HepG2 (cell line): Measurements from ENCODE around the gene ATP6V1D. TPM values are rescaled to one million over a fixed set of nuclear protein-coding genes. Genes with fewer than 3 reads are reported as not detected.

Source experiments
- ATAC-seq: fragments of 200-7000 bp; cut with Tn5 transposase; 3 replicates; pipeline ENCODE4 v1.9.1; 2020; ENCODE audit warnings: mild to moderate bottlenecking, moderate library complexity
- BruUV-seq: library from RNA; stranded (reverse); fragments of 400-500 nt; replicated peaks from 2 replicates; lab custom pipeline; 2021; lab: Mats Ljungman, UMichigan
- CTCF ChIA-PET: fragments of 300-600 bp; formaldehyde crosslinking; extraction: SDS; loops from one replicate; lab custom pipeline; 2021; ENCODE audit warnings: low total read pairs, inconsistent platforms, low intra/inter-chr PET ratio; lab: Yijun Ruan, JAX
- POLR2A ChIA-PET: fragments of 350-600 bp; sonication (Branson Sonifier 250); formaldehyde crosslinking; loops from one replicate; lab custom pipeline; 2020; ENCODE audit warnings: antibody characterized with exemption, inconsistent platforms; lab: Yijun Ruan, JAX
- DNase-seq: peaks from one replicate; pipeline ENCODE4 v3.0.0-alpha.2; 2015; ENCODE audit warnings: low spot score
- FAIRE-seq: peaks from 3 replicates; lab custom pipeline; 2011; peaks lifted over from hg19 to GRCh38; lab: Jason Lieb, UNC
- H2AFZ ChIP-seq: one replicate; pipeline ENCODE4 v1.6.1; 2011; ENCODE audit warnings: low read length, inconsistent platforms
- H3K27ac ChIP-seq: fragments of 300-600 bp; 3 replicates; pipeline ENCODE4 v1.8.0; 2011; ENCODE audit warnings: mixed run types, mild to moderate bottlenecking, mixed read lengths, low read length, inconsistent platforms; ENCODE audit not compliant: insufficient read depth; ENCODE audit errors: extremely low read length
- H3K27me3 ChIP-seq, 2 experiments: fragments of 200-600 bp in 1 of 2; 2 replicates in 1 of 2; 3 replicates in 1 of 2; pipeline versions ENCODE4 v1.6.0 to v1.8.0; 2011; ENCODE audit warnings: low read length in 2 of 2, mild to moderate bottlenecking in 2 of 2, moderate library complexity in 2 of 2, inconsistent platforms in 1 of 2; ENCODE audit not compliant: insufficient read depth in 2 of 2, control insufficient read depth in 1 of 2
- H3K36me3 ChIP-seq, 2 experiments: fragments of 200-600 bp in 1 of 2; replicated peaks in 1 of 2; 2 replicates in 1 of 2; 3 replicates in 1 of 2; pipeline versions ENCODE4 v1.5.1 to v1.8.0; 2011; ENCODE audit warnings: low read length in 2 of 2, inconsistent platforms in 1 of 2; ENCODE audit not compliant: insufficient read depth in 2 of 2, control insufficient read depth in 1 of 2
- H3K4me1 ChIP-seq: 2 replicates; pipeline ENCODE4 v1.5.1; 2012; ENCODE audit warnings: low read length, inconsistent platforms; ENCODE audit not compliant: insufficient read depth
- H3K4me2 ChIP-seq: 2 replicates; pipeline ENCODE4 v1.6.0; 2011; ENCODE audit warnings: low read depth, low read length, inconsistent platforms
- H3K4me3 ChIP-seq, 3 experiments: fragments of 200-600 bp in 1 of 3; sonication (generic), shearing (Covaris generic) in 1 of 3; replicated peaks in 1 of 3; 2 replicates each; pipeline ENCODE4 v1.5.1; 2011 to 2016; ENCODE audit warnings: low read length in 3 of 3, inconsistent platforms in 2 of 3, low read depth in 2 of 3, mild to moderate bottlenecking in 2 of 3, control low read depth in 1 of 3, mixed read lengths in 1 of 3; ENCODE audit not compliant: insufficient read depth in 1 of 3
- H3K79me2 ChIP-seq: one replicate; pipeline ENCODE4 v1.6.1; 2011; ENCODE audit warnings: low read length, inconsistent platforms; ENCODE audit not compliant: insufficient read depth
- H3K9ac ChIP-seq: 2 replicates; pipeline ENCODE4 v1.6.0; 2011; ENCODE audit warnings: mild to moderate bottlenecking, low read depth, low read length, inconsistent platforms; ENCODE audit not compliant: insufficient read depth
- H3K9me3 ChIP-seq: 2 replicates; pipeline ENCODE4 v1.5.1; 2012; ENCODE audit warnings: mild to moderate bottlenecking, low read length
- H4K20me1 ChIP-seq: 2 replicates; pipeline ENCODE4 v1.6.0; 2011; ENCODE audit warnings: inconsistent platforms, mild to moderate bottlenecking, low read length, moderate library complexity; ENCODE audit not compliant: insufficient read depth
- CTCF ChIP-seq: sonication (generic); formaldehyde crosslinking; IDR thresholded peaks from 2 replicates; pipeline ENCODE4 v1.5.0; 2020; ENCODE audit warnings: mild to moderate bottlenecking, missing genetic modification reagents, moderate library complexity
- DBP ChIP-seq: sonication (generic); formaldehyde crosslinking; IDR thresholded peaks from 2 replicates; pipeline ENCODE4 v1.4.0; 2020; ENCODE audit warnings: missing genetic modification reagents; ENCODE audit errors: not compliant biosample characterization
- ELF3 ChIP-seq: IDR thresholded peaks from 2 replicates; pipeline ENCODE4 v1.6.1; 2016; ENCODE audit warnings: missing genetic modification reagents, missing compliant biosample characterization
- JDP2 ChIP-seq: sonication (generic); formaldehyde crosslinking; IDR thresholded peaks from 2 replicates; pipeline ENCODE4 v1.8.1; 2022; ENCODE audit warnings: missing genetic modification reagents, borderline replicate concordance
- RFXAP ChIP-seq: sonication (generic); formaldehyde crosslinking; IDR thresholded peaks from 2 replicates; pipeline ENCODE4 v1.4.0; 2020; ENCODE audit warnings: missing genetic modification reagents, borderline replicate concordance
- SATB2 ChIP-seq: sonication (generic); formaldehyde crosslinking; IDR thresholded peaks from 2 replicates; pipeline ENCODE4 v1.5.0; 2020; ENCODE audit warnings: missing genetic modification reagents
- STAG1 ChIP-seq: sonication (generic); formaldehyde crosslinking; IDR thresholded peaks from 2 replicates; pipeline ENCODE4 v1.4.0; 2020; ENCODE audit warnings: missing genetic modification reagents
- USF2 ChIP-seq, 2 experiments: sonication (generic) in 1 of 2; formaldehyde crosslinking in 1 of 2; IDR thresholded peaks; 2 replicates each; pipeline versions ENCODE4 v1.5.1 to v1.6.1; 2011 to 2020; ENCODE audit warnings: borderline replicate concordance in 1 of 2, low read depth in 1 of 2, low read length in 1 of 2, mild to moderate bottlenecking in 1 of 2, missing genetic modification reagents in 1 of 2, moderate library complexity in 1 of 2
- YEATS2 ChIP-seq: sonication (generic); formaldehyde crosslinking; IDR thresholded peaks from 2 replicates; pipeline ENCODE4 v1.4.0; 2020; ENCODE audit warnings: missing genetic modification reagents, borderline replicate concordance
- ZBTB4 ChIP-seq: sonication (generic); formaldehyde crosslinking; IDR thresholded peaks from 2 replicates; pipeline ENCODE4 v1.4.0; 2020; ENCODE audit warnings: missing genetic modification reagents, mild to moderate bottlenecking, borderline replicate concordance
- ZNF18 ChIP-seq: sonication (generic); formaldehyde crosslinking; IDR thresholded peaks from 2 replicates; pipeline ENCODE4 v1.8.0; 2022; ENCODE audit warnings: mild to moderate bottlenecking, missing genetic modification reagents; ENCODE audit not compliant: insufficient replicate concordance
- ZNF747 ChIP-seq: sonication (generic); formaldehyde crosslinking; IDR thresholded peaks from 2 replicates; pipeline ENCODE4 v1.8.1; 2023; ENCODE audit warnings: missing genetic modification reagents, mild to moderate bottlenecking, borderline replicate concordance
- ZSCAN20 ChIP-seq: sonication (generic); formaldehyde crosslinking; IDR thresholded peaks from 2 replicates; pipeline ENCODE4 v1.4.0; 2020; ENCODE audit warnings: missing genetic modification reagents, mild to moderate bottlenecking, borderline replicate concordance
- WGBS: methylation state at CpG from one replicate; pipeline ENCODE4 v1.1.6; 2017; ENCODE audit warnings: low lambda C conversion rate; 5-methylcytosine and 5-hydroxymethylcytosine counted together
- in situ Hi-C: cut with HindIII; loops from 2 replicates; pipeline ENCODE4 v1.10.0; 2017; ENCODE audit warnings: low pct_unique_long_range_greater_than_20kb; ENCODE audit not compliant: extremely low pct_ligation_motif_present
- intact Hi-C: fragments of 100-400 bp; cut with micrococcal nuclease; formaldehyde crosslinking; loops from one replicate; pipeline ENCODE4 v1.10.0; 2022; ENCODE audit not compliant: unreplicated experiment
- polyA plus RNA-seq, 8 experiments: library from polyadenylated mRNA; depleted of rRNA in 3 of 8; stranded (reverse) in 7 of 8; unstranded in 1 of 8; fragments of >200 nt; fragmentation: Illumina TruSeq in 4 of 8; extraction: Trizol in 4 of 8; gene quantifications; 2 replicates each; pipeline versions ENCODE4 v1.2.1 to v1.2.3, GENCODE V29; 2011 to 2016; ENCODE audit warnings: low read depth in 4 of 8, missing spikeins in 1 of 8, mixed read lengths in 1 of 8; ENCODE audit not compliant: insufficient read depth in 1 of 8
- total RNA-seq, 5 experiments: library from RNA; depleted of rRNA; stranded (reverse); fragments of >200 nt; fragmentation: Illumina TruSeq; extraction: Trizol; gene quantifications; 2 replicates each; pipeline ENCODE4 v1.2.3, GENCODE V29; 2016; ENCODE audit warnings: low read depth in 1 of 5

ATP6V1D gene
- total and polyA plus RNA-seq, 2 of the 13 experiments (the other 11 are each of a cell fraction or from before 2014, with no cell fraction given): 16.8 to 53.9 TPM

GRCh38 chr14:67335781-67336180 is 23.8 kb downstream of the ATP6V1D start:
- ChIA-PET POLR2A (no interaction called here), CTCF (interaction anchor here (2.7 kb wide), 1 partner anchor 170 kb away, joined by 17 read pairs; no protein-coding TSS in a partner anchor)
- Histone ChIP-seq H3K9ac (no peak overlapping the region), H3K4me2 (no peak overlapping the region), H3K79me2 (no peaks in the 10 kb centered on the region), H3K36me3 (peaks cover 9 to 30% of the 10 kb centered on the region in 2 experiments), H3K27me3 (no peaks in the 10 kb centered on the region), H4K20me1 (no peaks in the 10 kb centered on the region), H3K4me3 (no peak overlapping the region), H3K4me1 (no peaks in the 10 kb centered on the region), H3K9me3 (no peaks in the 10 kb centered on the region), H2AFZ (no peak overlapping the region), H3K27ac (no peak overlapping the region)
- BruUV-seq: no TSS peak
- DNase-seq (peak; percentile 56), FAIRE-seq (no peak), ATAC-seq (no peak; the same call in 2 of the 3 replicates)
- intact Hi-C loops: loop anchor here (1.0 to 5.0 kb wide), 2 partner anchors 169 to 978 kb away; no protein-coding TSS in a partner anchor
- in situ Hi-C loops: no loop called here
- WGBS: 94% methylated on average over 2 of the region's 2 CpGs
- TF ChIP-seq CTCF: peak; percentile 49
- TF ChIP-seq STAG1: peak; percentile 67
- TF ChIP-seq YEATS2: no peak
- no peak for TF ChIP-seq ZNF18 (CRISPR knock-in tag)
- no peak for TF ChIP-seq ELF3 (CRISPR knock-in tag)
- TF ChIP-seq RFXAP (CRISPR knock-in tag): no peak
- no peak for TF ChIP-seq ZSCAN20 (CRISPR knock-in tag)
- TF ChIP-seq SATB2 (CRISPR knock-in tag): no peak
- no peak for TF ChIP-seq ZBTB4 (CRISPR knock-in tag)
- TF ChIP-seq DBP: no peak
- TF ChIP-seq USF2 (IDR thresholded peaks at IDR 0.05; ENCODE audit: low read depth, low read length): no peak
- no peak for TF ChIP-seq USF2 (CRISPR knock-in tag; IDR thresholded peaks at IDR 0.05; ENCODE audit: borderline replicate concordance)
- TF ChIP-seq ZNF747 (CRISPR knock-in tag): no peak
- no peak for TF ChIP-seq JDP2 (CRISPR knock-in tag)
